ENCODE measurements around the gene FEZ2.

FEZ2 gene

DNA sequence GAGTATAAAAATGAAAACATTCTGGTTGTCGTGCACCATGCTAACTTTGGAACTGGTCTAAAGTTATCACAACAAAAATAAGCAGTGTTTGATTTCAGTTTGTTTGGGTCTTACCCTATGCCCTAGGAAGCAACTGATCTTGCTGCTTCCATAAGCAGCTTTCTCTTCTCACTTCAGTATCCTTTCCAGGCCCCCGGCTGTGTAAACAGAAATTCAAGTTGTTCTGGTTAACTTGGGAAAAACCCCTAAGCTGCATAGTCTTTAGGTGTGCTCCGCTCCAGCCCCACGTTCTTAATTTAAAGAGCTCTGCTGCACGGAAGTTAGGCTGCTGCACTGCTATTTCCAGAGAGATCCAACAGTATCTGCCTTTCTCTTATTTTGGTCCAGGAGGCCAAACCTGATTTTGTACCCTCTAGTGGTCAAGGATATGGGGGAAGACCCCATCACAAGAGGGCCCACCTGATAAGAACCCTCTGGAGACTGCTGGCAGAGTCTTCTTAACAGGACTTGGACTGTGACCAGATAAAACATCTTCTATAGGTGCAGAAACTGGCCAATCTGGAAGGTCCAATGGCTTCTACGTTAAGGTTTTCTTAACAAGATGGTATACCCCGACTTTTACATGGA lies 69.1 kb downstream of the FEZ2 start:
- no peak for DNase-seq (ENCODE audit: low read depth)

DNA sequence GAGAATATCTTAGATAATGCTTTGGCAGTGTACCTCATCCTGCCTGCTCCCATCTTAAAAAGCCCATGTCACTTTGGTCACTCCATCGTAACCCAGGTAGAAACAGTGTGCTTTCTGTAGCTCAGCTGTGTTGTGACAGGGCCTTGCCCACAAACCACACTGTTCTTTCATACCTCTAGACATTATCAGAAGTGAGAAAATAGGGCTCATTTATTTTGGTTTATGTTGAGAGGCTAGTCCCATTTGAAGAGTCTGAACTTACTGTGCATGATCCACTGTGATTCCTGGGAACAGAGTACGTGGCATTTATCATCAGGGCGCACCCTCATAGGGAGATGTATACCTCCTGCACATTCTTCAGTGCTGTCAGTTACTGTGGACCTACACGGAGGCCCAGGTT lies 69.7 kb downstream of the FEZ2 start:
- no peak for DNase-seq (ENCODE audit: low read depth)

DNA sequence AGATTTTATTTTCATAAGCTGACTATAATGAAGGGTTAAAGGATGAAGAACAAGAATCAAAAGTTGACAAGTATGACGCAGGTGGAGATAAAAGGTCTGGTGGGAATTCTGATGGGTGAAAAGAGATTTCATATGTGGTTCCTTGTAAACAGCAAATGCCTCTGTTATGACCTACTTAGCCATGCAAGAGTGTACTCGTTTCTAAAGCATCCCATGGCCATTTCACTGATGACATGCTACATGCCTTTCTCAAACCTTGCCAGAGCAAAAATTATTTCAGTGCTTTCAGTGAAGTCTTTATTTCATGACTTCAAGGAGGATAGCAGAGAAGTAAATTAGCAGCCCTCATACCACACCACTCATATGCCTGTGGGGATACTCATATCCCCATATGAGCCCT lies 71.7 kb downstream of the FEZ2 start:
- DNase-seq (ENCODE audit: low read depth): no peak

DNA sequence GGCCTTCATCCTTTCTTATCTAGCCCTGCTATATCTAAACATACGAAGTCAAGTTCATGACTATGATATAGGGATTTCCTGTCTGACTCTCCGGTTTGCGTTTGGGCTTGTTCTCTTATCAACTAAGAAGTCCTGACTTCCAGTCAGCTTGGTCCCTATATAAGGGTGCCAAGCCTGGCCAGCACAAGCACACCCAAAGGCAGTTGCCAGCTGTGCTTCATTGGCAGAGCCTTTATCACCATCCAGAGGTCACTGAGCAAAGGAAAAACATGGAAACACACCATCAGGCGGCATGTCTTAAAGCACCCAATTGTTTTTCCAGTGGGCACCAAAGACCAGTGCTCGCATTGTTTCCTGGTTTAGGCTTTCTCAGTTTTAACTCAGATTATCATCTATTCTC lies 72.7 kb downstream of the FEZ2 start:
- DNase-seq (ENCODE audit: low read depth): no peak

DNA sequence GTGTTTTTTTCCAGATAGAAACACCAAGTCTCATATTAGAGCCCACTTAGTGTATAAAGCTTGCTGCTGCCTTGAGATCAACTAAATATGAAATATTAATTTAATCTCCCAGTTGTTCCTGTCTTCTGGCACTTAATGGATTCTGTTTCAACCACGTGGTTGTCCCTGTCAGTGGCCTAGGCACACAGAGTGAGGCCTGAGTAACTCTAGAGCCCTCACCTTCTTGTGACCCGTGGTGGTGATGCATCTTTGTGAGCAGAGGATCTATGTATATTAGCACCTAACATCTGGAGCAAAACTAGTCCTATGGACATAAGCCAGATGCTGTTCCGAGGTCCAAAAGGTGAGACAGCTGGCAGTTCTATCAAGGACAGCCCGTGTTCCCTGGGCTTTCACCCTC lies 74.8 kb downstream of the FEZ2 start:
- no peak for DNase-seq (ENCODE audit: low read depth)

DNA sequence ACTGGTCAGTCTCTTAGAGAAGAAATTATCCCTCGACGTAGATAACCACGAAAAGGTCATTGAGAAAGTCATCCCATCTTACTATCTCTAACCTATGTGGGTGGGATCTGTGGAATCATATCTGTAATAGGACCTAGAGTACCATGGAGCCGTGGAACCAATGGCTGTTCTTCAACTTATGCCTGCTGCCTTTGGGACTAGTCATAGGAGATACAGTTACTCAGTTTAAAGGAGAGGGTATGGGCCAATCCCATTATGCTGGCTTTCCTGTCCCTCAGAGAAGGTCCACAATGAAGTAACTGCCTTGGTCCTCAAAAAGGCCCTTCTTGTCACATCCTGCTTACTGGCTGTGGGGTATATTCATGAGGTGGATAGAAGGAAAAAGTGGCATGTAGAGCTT lies 77.5 kb downstream of the FEZ2 start:
- no peak for DNase-seq (ENCODE audit: low read depth)

DNA sequence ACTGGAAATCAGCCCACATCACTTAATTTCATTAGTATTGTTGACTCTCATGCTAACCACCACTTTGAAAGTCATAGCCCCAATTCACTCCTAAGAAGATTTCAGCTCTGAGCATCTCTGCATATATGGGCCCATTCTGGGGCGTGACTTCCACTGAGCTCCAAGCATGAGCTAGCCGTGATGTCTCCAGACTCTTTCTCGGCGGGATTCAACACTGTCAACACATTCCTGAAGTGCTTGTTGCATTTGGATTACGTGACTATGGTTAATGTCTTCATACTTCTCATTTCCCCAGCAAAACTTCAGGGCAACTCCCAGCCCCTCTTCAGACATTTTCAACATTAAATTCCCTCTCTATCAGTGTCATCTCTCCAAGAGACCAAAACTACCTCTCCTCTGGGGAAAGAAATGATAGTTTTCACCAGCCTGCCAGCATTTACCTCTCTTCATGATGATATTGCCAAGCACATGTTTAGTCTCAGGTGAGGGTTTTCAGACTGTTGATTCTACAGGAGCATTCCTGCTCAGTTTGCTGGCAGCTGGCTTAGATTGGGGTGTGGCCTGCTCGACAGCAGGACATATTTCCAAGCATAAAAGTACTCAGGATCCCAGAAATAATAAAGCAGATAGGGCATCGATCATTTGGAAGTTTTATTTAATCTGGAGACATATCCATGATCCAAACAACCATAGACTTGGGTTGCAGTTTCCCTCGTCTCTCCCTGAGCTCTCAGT lies 81.7 kb downstream of the FEZ2 start:
- DNase-seq (ENCODE audit: low read depth): no peak

DNA sequence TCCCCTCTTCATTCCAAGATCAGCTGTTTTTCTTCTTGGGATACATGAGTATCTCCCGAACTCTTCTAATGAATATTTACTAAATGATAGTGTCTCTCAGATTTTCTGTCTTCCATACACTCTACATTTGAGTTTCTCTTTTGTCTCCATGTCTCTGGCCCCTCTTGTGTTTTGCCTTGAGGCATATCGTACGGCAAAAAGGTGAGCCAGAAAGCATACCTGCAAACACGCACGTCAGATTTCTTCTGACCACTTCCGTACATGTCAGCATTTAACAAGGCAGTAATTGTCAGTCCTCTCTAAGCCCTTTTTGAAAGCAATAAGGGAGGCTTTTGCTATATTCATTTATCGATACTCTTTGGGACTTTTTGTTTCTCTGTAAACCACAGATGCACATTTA lies 82.4 kb downstream of the FEZ2 start:
- no peak for DNase-seq (ENCODE audit: low read depth)

DNA sequence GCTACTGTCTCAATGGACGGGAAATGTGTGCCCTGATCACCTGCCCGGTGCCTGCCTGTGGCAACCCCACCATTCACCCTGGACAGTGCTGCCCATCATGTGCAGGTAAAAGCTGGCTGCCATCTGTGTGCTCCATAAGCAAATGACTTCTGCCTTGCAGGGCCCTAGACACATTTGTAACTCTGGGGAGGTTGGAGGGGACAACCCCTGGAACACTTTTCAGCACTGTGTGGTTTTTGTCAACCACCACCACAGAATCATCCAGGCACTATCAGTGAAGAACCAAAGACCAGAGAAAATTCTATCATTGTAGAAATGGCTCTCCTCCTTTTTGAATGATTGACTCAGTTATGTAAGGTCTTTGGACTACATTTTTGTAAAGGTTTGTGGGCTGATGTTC lies 84.3 kb downstream of the FEZ2 start:
- no peak for DNase-seq (ENCODE audit: low read depth)

DNA sequence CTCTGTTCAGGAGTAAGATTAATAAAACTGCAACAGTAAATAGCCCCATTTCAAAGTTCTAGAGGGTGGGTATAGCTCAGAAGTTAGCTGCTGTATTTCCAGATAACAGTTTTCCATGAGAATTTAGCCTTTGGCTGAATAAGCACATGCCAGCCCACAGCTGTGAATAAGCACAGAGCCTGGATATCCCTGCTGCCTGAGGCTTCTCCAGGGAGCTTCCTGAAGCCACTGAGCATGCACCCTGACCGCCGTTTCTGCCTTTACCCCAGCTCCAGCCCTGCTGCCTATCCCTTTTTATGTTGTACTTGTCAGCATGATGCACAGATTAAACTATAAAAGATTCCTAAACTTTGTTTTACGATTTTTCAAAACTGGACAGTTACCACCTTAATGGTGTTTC lies 85.3 kb downstream of the FEZ2 start:
- no peak for DNase-seq (ENCODE audit: low read depth)

DNA sequence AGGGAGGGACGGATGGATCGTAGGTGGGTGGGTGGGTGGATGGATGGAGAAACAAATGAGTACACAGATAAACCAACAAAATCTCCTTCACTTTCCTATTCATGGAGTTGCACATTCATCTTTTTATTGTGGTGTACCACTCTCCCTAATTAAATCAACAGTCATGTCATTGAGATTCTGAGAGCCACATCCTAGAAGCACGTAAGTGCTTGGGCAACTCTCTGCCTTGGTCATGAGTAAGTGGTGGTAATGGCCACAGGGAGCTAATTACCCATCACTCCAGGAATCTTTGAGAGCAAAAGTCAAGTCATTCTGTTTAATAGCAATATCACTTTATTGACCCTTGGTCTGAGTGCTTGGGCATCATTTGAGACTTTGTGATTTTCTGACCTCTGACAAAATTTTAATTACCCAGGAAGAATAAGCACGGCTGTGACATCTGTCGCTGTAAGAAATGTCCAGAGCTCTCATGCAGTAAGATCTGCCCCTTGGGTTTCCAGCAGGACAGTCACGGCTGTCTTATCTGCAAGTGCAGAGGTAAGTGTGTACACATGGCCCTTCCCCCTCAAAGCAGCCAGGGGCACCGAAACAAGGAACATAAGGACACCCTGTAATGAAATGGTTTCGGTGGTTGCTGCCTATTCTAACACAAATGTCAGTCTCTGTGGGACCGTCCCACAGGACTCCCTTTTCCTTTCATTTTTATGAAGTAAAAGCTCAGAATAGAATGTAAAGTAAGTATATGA lies 85.9 kb downstream of the FEZ2 start:
- DNase-seq (ENCODE audit: low read depth): no peak

DNA sequence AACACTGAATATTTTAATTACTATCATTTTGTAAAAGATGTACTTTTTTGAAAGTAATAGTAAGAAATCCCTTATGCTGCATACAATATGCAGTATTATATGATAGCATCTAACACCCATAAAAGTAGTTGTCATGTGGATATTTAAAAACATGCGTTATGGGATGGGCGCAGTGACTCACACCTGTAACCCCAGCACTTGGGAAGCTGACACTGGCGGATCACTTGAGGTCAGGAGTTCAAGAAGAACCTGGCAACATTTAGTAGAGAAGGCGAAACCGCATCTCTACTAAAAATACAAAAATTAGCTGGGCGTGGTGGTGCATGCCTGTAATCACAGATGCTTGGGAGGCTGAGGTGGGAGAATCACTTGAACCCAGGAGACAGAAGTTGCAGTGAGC lies 88.9 kb downstream of the FEZ2 start:
- DNase-seq (ENCODE audit: low read depth): no peak

DNA sequence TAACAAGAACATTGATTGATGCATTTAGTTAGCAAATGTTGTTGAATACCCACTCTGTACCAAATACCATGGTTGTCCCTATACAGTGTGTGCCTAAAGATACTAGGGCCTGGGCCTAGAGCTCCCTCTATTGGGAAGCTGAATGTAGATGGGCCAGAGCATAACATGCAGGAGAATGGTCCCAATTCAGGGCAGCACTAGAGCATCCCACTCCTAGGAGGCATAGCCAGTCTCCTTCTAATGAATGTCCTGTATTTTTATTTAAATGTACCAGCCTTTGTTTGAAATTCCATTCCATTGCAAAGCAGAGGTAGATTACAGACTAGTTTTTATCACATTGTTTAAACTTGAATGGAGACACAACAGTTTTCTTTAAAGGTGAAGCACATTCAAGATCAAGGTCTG lies 90.6 kb downstream of the FEZ2 start:
- no peak for DNase-seq (ENCODE audit: low read depth)

Data from activated T-helper 1 cell treated with Interleukin-2 at 50 U/mL for 16 hours (primary cell).